HG03280 (cell line): ENCODE data around the gene CORO2A.
"Not testable (repeated sequence)": the region's sequence is repeated elsewhere in the genome, so short reads cannot be mapped to it uniquely, and the experiment has no call there.

Experiments
- ATAC-seq: cut with Tn5 transposase; IDR thresholded peaks from one replicate; pipeline ENCODE4 v1.9.1; 2021; ENCODE audit warnings: mild to moderate bottlenecking, moderate library complexity; ENCODE audit not compliant: unreplicated experiment

The CORO2A gene

GRCh38 chr9:98117984-98118639, 74.3 kb downstream of the CORO2A start:
- peak; percentile 77 for ATAC-seq

DNA sequence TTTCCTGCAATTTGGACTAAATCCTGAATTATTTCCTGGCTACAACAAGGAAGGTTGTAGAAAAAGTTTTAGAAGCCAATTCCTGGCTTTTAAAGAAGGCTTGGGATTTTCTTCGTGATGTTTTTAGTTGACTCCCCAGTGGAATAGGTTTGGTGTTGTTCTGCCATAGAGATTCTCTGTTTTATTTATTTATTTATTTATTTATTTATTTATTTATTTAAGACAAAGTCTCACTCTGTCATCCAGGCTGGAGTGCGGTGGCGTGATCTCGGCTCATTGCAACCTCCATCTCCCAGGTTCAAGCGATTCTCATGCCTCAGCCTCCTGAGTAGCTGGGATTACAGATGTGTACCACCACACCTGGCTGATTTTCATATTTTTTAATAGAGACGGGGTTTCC, 75.3 kb downstream of the CORO2A start:
- not testable (repeated sequence) for ATAC-seq

DNA sequence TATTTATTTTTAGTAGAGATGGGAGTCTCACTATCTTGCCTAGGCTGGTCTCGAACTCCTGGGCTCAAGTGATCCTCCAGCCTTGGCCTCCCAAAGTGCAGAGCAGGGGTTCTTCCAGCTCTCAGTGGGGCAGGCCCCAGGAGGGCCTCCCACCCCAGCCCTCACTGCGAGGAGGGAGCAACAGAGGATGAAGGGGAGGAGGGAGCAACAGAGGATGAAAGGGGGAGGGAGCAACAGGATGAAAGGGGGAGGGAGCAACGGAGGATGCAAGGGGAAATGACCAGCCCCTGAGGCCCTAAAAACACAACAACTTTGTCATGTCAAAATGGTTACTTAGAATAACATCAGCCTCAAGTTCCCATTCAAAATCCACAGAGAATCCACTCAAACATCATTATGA, 83.4 kb downstream of the CORO2A start:
- ATAC-seq: no peak

- peak; percentile 58 for ATAC-seq
These were observed 83.9 kb downstream of the CORO2A start for GRCh38 chr9:98108531-98109031.

DNA sequence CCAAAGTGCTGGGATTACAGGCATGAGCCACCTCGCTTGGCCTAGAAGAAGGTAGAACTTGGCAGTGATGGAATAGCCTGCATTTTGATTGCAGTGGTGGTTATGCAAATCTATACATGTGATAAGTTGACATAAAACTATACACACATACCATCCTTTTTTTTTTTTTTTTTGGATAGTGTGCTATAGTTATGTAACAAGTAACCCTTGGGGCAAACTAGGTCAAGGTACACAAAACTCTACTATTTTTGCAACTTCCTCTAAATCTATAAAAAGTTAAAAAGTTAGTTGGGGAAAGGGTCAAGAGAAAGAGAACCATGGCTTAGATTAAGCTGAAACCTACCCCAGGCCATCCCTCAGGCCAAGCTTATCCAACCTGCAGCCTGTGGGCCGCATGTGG, 84.5 kb downstream of the CORO2A start:
- no peak for ATAC-seq

GRCh38 chr9:98105006-98105405, 87.4 kb downstream of the CORO2A start:
- no peak for ATAC-seq

- ATAC-seq: no peak
These were observed 88.0 kb downstream of the CORO2A start for GRCh38 chr9:98104445-98104881.

DNA sequence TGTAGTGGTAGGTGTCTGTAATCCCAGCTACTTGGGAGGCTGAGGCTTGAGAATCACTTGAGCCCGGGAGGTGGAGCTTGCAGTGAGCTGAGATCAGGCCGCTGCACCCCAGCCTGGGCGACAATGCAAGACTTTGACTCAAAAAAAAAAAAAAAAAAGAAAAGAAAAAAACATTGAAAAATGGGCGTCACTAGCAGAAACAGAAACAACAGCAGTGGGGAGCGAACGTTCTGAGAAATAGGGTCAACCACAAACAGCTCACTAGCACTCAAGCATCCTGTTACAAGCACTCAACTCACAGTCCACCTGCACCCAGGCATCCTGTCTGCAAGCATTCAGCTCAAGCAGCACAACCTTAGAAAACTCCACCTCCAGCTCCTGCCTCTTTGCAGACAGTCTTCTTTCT, 90.6 kb downstream of the CORO2A start:
- peak; percentile 97 for ATAC-seq

- no peak for ATAC-seq
These were observed 91.0 kb downstream of the CORO2A start for GRCh38 chr9:98101416-98101815.

GRCh38 chr9:98100456-98100855, 92.0 kb downstream of the CORO2A start:
- no peak for ATAC-seq

DNA sequence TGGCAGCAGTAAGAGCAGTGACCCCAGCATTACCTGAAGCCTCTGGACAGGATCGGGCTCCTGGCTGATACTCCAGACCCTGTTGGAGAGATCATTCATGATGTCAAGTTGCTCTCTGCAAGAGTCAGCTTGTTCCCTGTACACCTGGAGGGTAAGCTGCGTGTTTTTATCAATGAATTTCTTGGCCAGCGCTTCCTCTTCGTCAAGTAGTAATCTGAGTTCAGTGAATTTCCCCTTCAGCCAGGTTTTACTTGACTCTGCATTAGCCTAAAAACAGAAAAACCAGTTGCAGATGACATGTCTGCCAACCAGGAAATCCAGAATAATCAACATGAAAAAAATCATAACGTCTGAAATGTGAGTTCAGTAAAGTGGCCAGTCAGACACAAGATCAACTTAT, 92.5 kb downstream of the CORO2A start:
- no peak for ATAC-seq

DNA sequence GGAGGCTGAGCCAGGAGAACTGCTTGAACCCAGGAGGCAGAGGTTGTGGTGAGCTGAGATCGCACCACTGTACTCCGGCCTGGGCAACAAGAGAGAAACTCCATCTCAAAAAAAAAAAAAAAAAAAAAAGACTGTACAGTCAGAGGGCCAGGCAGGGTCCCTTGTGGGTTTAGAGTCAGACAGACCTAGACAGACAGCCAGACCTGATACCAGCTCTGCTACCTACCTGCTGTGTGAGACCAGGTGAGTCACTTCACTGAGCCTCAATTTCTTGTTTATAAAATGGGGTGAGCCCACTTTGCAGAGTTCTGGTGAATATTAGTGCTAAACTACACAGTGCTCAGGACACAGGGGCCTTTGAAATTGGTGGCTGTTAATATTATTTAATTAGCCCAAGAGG, 93.1 kb downstream of the CORO2A start:
- ATAC-seq: no peak

- no peak for ATAC-seq
These were observed 94.6 kb downstream of the CORO2A start for GRCh38 chr9:98097836-98098235.

DNA sequence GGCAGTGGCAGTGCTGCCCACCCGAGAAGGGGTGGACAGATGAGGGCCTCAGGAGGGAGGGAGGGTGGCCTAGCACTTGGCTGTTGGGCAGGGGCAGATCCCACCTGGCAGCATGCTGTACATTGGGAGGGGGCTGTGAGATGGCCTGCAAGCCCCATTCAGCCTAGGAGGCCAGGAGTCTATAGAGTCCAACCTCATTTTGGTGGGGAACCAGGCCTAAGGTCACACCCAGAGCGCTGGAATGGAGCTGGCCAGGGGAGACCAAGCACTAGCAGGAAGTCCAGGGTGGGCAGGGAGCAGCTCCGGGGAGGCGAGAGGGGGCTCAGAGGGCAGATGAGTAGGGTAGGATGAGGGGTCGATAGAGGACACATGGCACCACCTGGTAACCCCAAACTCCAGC, 96.3 kb downstream of the CORO2A start:
- no peak for ATAC-seq

DNA sequence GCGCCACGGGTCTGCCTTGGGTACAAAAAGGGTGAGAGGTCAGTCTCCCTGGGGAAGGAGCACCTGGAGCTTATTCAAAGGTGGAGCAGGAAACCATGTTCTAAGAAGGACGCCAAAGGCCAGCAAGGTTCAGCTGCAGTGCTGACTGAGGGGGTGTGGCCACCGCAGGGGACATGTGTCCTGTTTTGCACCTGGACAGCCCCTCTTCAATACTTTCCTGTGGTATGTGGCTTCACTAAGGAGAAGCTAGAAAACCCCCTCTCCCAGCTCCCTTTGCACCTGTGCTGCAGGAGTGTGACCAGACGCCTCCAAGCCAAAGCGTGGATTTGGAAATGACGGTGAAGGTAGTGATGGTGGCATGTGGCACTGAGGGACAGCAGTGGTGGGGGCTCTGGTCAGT, 97.0 kb downstream of the CORO2A start:
- no peak for ATAC-seq

DNA sequence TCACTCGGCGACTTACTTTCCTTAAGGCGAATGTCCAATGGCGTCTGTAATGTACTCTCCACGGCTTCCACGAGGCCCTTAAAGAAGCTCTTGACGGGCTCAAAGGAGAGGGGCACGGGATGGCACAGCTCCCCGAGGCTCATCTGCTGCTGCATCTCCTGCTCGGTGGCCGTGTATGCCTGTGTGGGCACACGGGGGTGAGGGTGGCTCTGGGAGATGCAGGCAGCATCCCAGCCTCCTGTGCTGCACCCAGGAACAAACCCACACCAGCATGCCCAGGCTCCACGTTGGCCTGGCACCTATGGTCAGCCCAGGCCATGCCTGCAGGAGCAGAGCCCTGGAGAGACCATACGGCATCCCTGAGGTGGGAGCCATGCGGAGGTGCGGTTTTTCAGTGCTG, 97.6 kb downstream of the CORO2A start:
- ATAC-seq: no peak

DNA sequence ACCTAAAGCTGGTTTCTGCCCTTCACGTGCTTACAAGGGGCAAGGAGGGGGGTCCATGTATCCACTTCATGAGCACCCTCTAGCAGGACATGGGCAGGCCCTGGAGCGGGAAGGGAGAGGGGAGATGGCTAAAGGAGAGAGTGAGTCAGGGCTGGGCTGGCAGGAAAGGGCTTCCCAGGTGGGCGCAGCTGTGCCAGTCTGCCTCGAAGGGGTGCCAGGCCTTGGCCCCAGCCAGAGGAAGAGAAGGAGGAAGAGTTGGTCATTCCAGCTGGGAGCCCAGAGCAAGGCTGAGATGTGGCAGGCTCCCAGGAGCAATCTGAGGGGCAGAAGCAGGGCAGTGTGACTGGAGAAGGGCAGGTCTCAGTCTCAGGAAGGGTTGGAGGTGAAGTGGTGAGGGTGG, 98.1 kb downstream of the CORO2A start:
- ATAC-seq: no peak

DNA sequence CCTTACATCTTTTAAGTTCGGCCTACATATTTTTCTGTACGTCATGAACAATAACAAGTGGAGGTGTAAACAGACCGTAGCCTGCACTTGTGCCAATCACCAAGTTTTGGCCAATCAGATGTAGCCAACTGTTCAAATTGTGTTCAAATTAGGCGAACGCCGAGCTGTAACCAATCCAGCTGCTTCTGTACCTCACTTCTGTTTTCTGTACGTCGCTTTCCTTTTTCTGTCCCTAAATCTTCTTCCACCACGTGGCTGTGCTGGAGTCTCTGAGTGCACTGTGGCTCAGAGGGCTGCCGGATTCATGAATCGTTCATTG, 99.9 kb downstream of the CORO2A start:
- ATAC-seq: no peak

DNA sequence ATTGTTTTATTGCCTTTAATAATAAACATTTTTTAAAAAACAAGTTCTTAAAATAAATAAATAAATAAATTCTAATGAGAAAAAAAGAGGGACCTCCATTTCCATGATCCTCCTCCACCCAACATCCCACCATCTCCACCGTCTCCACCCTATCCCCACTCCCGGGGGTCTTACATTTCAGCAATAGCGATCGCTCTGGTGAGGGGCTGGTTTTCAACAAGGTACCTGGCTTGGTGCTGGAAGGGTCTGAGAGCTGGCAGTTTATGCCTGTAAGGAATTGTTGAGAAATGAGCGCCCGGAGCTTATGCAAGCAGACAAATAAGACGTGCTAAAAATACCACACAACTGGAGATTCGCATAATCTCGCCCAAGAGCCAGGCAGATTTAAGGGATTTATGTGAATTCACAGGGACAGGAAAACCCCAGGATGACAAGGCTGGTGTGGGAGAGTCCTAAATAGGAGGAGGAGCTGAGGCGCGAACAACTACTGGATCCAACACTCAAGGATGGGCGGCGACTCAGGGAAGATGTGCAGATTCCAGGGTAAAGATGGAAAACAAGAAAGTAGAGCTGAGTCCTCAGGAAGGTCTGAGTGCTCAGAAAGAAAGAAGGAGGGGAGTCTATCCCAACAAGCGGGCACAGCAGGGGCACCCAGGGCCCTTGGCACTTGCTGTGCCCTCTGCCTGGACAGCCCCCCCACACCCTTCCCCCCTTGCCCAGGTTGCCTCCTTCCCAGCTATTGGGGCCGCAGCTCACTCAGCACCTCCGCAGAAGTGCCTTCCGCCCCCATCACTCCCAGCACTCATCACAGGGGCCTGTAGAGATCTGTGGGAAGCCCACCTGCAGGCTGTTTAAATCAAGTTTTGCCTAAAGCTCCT, 100.5 kb downstream of the CORO2A start:
- ATAC-seq: no peak

DNA sequence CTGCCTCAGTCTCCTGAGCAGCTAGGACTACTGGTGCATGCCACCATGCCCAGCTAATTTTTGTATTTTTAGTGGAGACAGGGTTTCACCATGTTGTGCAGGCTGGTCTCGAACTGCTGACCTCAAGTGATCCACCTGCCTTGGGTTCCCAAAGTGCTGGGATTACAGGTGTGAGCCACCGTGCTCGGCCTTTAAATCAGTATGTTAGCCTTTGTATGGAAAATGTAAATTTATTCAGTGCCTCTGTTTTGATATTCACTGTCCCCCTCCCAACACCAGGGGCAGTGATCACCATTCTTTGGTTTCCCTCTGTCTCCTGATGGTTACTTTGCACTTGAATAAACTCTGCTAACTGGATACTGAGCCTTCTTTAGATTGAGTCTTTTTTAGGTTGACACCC, 101.8 kb downstream of the CORO2A start:
- not testable (repeated sequence) for ATAC-seq

GRCh38 chr9:98087420-98088354, 104.8 kb downstream of the CORO2A start:
- no peak for ATAC-seq
